GM18861 (cell line): ENCODE measurements around the gene ALDH1A2.

Experiments
- ATAC-seq: cut with Tn5 transposase; IDR thresholded peaks from one replicate; pipeline ENCODE4 v1.9.1; 2021; ENCODE audit not compliant: unreplicated experiment

Gene ALDH1A2

GRCh38 chr15:57910672-57911071 lies 154.8 kb downstream of the ALDH1A2 start:
- no peak for ATAC-seq

- ATAC-seq: no peak
These were observed 156.1 kb downstream of the ALDH1A2 start for GRCh38 chr15:57909388-57909787.

GRCh38 chr15:57903626-57904025 lies 161.9 kb downstream of the ALDH1A2 start:
- no peak for ATAC-seq
